Left lobe of liver (tissue), 2 donors: ENCODE data around the gene MISP3. TPM values are rescaled to one million over a fixed set of nuclear protein-coding genes. Genes with fewer than 3 reads are reported as not detected.

Experiments
- ATAC-seq: fragments of 200-7000 bp; cut with Tn5 transposase; one replicate; pipeline ENCODE4 v1.9.1; 2020; ENCODE audit warnings: mild to moderate bottlenecking, moderate library complexity
- DNase-seq: peaks from one replicate; pipeline ENCODE4 v3.0.0-alpha.2; 2020; ENCODE audit warnings: low spot score
- total RNA-seq: library from RNA; stranded (reverse); gene quantifications from one replicate; pipeline ENCODE4 v1.2.1, GENCODE V29; 2021
- donor health status: DM: no; HTN: no; CAD: no; lungs with moderate emphysema.
- donor health status: DM: no; HTN: yes; CAD: no.

Gene MISP3
- total RNA-seq, 1 donor from 2014 or later = 15.2 TPM

DNA sequence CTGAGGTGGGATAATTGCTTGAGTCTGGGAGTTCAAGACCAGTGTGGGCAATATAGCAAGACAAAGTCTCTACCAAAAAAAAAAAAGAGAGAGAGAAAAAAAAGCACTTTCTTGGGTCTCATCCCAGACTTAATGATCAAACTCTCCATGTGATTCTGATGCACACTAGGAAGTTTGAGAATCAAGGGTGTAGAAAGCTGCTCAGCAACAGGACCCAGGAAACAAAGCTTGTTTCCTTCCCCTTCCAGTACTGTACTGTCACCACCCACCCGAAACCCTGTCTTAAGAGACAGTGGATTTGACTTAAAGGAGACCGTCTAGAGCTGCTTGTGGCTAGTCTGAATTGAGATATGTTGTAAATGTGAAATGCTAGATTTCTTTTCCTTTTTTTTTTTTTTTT is 5.8 kb downstream of the MISP3 start:
- no peak for ATAC-seq
- DNase-seq = no peak

- ATAC-seq = peak; percentile 92
Observed at GRCh38 chr19:14080887-14081796, 8.6 kb downstream of the MISP3 start.

DNA sequence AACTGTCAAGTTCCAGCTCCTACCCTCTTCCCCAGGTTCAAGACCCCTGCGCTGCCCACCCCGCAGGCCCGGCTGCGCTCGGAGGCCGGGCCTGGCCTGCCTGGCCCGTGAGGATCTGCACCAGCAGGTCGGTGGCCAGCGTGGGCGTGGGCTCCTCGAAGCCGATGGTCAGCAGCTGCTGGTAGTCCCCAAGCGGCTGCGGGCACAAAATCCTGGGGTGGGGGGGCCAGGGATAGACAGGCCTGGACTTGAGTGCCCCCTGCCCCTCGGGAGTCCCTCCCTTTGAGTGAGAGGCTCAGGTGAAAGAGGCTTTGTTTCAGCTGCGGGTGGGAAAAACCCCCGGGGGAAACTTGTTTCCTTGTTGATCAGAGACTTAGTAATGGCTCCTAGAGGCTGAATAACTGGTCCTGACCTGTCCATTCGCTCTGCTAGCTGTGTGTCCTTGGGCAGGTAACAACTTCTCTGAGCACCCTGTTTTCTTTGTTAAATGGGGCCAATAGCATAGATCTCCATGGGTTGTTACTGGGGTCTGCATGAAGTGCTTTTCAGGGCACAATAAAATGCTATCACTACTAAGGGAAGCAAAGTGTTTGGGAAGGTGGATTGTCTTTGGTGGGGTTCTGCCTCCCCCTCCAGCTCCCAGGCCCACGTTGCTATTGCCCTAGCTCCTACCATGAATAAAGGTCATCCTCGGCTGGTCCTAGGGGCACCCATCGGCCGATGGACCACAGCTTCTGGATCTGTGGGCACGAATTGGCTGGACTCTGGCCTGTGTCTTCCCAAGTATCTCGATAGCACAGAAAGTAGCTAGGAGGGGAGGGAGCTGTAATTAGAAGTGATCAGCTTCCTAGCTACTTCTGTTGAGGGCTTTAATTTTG is 9.4 kb downstream of the MISP3 start:
- DNase-seq (no peak), ATAC-seq (peak; percentile 11)

More at GRCh38 chr19:14080887-14081796, 8.6 kb downstream of the MISP3 start:
- DNase-seq = peak; percentile 100

DNA sequence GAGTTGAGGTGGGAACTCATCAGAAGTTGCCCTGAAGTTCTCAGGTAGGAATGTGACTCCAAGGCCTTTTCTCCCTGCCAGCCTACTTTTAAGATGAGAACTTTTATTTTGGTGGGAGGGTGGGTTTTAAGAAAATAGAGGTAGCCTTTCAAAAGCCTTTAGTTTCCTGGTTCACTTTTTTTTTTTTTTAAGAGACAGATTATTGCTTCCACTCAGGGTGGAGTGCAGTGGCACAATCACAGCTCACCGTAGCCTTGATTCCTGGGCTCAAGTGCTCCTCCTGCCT is 10.0 kb downstream of the MISP3 start:
- ATAC-seq = no peak
- DNase-seq = no peak

DNA sequence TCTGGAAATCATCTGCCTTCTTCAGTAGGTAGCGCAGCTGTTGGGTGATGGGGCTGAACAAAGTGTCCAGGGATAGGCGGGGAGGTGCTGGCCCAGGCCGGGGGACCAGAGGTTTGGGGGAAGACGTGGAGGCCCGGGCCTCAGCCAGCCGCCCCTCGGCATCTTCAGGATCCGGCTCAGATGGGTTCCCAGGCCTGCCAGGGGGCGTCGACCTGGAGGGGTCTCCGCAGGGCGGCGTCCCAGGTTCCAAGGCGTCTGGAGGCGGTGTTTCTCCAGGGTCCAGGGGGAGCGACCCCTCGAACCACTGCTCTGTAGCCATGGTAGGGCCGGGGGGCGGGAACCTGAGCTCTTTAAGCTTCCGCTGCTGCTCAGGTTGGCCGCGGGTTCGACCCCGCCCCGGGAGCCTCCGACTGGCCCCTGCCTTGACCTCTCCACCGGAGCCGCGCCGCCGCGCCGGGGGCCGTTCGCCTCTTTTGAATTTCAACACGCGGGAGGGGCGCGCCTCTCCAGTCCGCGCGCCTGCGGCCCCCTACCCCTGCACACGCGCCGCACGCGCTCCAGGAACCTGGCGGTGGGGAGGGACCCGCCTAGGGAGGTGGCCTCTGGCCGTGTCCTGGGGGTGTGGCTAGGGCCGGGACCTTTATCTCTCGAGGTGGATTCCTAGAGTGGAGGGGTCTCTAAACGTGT is 12.9 kb downstream of the MISP3 start, which contains the start of gene C19orf67:
Gene C19orf67 (minus strand): TSS at position 475 of the 687 bp plus-strand sequence. CDS start 156 bp downstream, at position 319.
- no peak for ATAC-seq
- DNase-seq = no peak

GRCh38 chr19:14086098-14086497 is 13.5 kb downstream of the MISP3 start:
- ATAC-seq = no peak
- no peak for DNase-seq

- DNase-seq (no peak), ATAC-seq (no peak)
Observed at GRCh38 chr19:14088634-14089411, 16.2 kb downstream of the MISP3 start.

GRCh38 chr19:14089412-14089661 is 16.8 kb downstream of the MISP3 start:
- ATAC-seq (no peak), DNase-seq (no peak)

DNA sequence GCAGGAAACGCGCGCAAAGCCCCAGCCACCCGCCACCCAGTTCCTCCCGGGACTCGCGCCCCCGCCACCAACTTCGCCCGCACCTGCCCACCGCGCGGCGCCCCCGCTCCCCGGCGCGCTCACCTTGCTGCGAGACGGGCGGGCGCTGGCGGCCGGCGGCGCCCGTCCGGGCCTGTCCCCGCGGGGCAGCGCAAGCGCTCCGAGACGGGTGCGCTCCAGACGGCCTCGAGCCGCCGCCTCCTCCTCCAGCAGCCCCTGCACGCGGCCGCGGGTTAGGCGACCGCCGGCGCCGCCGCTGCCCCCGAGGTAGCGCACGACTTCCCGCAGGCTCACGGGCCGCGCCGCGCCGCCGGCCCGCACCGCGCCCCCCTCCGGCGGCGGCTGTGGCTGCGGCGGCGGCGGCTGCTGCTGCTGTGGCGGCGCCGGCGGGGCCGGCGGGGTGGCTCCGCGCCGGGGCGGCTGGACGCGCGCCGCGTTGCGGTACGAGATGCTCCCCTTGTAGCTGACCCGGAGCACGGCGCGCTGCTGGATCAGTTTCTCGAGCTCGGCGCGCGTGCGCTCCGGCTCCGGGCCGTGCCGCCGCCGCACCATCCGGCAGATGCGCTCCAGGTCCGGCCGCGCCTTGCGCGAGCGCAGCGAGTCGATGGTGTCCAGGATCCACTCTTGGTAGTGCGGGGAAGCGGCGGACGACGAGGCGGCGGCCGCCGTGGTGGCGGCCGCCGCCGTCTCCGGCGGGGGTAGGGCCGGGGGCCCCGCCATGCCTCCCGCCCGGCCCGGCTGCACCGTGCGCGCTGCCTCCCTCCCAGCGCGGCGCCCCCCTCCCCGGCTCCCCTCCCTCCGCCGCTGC is 17.3 kb downstream of the MISP3 start:
- ATAC-seq (peak; percentile 16), DNase-seq (peak; percentile 62)

- DNase-seq (peak; percentile 90), ATAC-seq (peak; percentile 72)
Observed at GRCh38 chr19:14090509-14091080, 18.0 kb downstream of the MISP3 start, which contains the start of gene SAMD1. TSS of gene SAMD1 (minus strand) at chr19:14090751.

DNA sequence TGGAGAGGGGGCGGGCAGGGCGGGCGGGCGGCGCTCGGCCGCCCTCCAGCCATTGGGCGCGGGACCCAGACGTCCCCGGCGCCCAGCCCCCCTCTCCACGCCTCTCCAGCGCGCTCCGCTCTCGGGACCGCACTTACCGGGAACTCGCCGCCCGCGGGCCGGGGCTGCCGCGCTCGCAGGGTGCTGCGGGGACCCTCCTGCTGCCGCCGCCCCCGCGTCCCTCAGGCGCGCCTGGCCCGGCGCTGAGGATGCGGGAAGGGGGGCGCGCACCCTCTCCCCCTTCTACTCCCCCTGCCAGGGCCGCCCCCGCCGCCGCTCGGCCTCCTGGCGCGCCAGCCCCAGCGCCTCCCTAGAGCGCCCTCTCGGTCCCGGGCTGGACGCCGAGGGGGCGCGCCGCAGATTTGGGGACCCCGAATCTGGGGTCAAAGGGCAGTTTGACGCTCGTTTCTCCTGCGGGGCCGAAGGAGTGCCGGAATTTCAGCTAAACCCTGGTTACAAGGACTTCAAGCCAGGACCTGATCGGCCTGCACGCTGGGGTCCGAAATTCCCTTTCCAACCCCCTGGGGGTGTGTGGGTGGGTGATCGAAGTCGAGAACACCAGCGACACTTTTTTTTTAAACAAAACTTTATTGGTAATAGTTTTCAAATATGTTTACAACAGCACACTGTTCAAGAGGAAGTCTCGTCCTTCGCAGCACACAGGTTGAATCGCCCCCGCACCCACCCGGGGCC is 18.7 kb downstream of the MISP3 start:
- ATAC-seq (peak; percentile 87), DNase-seq (peak; percentile 86)

DNA sequence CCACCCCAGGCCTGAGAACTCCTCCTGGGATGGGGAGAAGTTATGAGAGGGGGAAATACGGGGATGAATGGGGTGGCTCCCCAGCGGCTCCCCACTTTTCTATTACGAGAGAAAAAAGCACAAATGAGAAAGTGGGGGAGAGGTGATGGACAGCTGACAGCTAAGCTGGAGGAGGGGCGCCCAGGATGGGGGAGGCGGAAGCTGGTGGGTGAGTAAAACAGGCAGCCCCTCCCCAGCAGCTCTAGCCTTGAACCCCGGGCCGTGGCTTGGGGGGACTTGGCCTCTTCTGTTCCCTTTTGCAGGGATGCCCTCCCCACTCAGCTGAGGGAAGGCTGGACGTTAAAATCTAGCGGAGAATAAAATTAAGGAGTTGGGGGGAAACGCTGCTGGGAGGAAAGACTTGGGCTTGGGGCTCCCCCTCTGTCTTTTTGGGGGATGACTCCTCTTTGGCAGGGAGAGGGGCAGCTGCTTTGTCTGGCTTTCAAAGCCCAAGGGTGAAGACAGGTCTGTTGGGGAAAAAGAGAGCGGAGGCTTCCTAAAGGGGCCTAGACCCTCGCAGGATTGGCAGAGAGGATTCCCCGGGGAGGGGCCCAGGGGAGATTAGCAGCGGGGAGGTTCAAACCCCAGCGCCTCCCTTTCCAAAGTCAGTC is 19.4 kb downstream of the MISP3 start:
- no peak for DNase-seq

DNA sequence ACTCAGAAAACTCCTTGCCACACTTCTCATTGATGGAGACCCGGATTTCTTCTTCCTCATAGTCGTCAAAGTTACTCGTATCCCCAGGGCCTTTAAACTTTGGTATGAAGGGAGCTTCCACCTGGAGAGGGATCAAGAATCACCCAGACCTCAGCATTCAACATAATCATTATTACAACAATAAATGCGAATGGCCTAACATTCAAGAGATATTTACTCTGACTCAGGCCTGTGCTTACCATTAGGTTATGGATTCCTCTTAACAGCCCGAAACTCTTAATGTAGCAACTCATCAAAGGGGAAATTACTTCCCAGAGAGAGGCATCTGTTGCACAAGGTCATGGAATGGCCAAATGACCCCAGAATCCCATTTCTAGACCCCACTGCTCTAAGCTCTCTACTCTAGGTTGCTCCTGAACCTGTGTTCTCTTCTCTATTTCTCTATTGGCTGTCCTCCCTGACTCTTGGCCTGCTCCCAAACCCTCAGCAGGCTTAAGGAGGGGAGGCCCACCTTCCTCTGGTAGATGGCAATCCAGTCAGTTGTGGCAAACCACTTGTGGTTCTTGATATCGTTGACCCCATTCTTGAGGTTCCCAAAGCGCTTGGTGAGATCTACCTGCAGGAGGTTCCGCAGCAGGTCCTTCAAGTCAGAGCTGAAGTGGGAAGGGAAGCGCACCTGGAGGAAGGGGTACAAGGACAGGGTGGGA is 20.7 kb downstream of the MISP3 start:
- ATAC-seq = no peak
- DNase-seq = no peak

More for the DNA sequence above, 19.4 kb downstream of the MISP3 start:
- ATAC-seq = no peak

GRCh38 chr19:14094854-14095253 is 22.3 kb downstream of the MISP3 start:
- no peak for ATAC-seq
- DNase-seq = no peak

DNA sequence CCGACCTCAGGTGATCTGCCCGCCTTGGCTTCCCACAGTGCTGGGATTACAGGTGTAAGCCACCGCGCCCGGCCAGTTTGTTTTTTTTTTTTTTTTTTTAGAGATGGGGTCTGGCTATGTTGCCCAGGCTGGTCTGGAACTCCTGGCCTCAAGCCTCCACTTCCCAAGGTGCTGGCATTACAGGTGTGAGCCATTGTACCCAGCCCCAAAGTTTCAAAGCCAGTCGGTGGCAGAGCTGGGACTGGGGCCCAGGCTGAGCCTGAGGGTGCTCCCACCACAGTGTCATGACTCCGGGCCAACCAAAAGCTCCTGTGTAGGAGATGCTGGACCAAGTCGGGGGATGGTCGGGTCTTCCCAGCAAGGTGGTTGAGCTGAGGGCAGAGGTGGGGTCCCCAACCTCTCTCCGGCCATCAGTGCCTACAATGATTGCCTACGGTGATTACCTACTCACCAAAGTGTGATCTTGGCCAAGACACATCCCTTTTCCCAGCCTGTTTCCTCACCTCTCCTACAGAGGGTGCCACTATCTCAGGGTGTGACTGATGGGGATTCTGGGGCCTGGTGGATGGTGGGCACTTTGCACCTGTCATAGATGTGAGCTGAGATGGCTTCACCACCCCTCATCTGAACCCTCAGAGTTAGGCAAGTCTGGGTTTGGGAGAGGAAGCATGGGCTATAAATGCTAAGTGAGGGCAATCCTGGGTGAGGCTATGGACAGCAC is 23.8 kb downstream of the MISP3 start:
- no peak for DNase-seq
- peak; percentile 45 for ATAC-seq

GRCh38 chr19:14097532-14098151 is 25.1 kb downstream of the MISP3 start:
- ATAC-seq = peak; percentile 62
- no peak for DNase-seq
